Skeletal muscle tissue (tissue), 4 donors: ENCODE measurements around the gene IGDCC3. TPM values are rescaled to one million over a fixed set of nuclear protein-coding genes. Genes with fewer than 3 reads are reported as not detected.

Source experiments
- H3K27ac ChIP-seq: one replicate; pipeline ENCODE4 v1.7.0; 2013; ENCODE audit warnings: mild to moderate bottlenecking, low read depth, low read length, inconsistent platforms
- H3K27me3 ChIP-seq, 3 donors: one replicate each; pipeline ENCODE4 v1.7.0; 2013; ENCODE audit warnings: low read length in 3 of 3; ENCODE audit not compliant: control insufficient read depth in 3 of 3, insufficient read depth in 3 of 3
- H3K36me3 ChIP-seq, 3 donors: one replicate each; pipeline ENCODE4 v1.7.0; 2013; ENCODE audit warnings: low read length in 3 of 3; ENCODE audit not compliant: control insufficient read depth in 3 of 3, insufficient read depth in 3 of 3
- H3K4me1 ChIP-seq, 3 donors: one replicate each; pipeline ENCODE4 v1.7.0; 2013; ENCODE audit warnings: low read length in 3 of 3, mild to moderate bottlenecking in 3 of 3; ENCODE audit not compliant: control insufficient read depth in 3 of 3, insufficient read depth in 3 of 3
- H3K4me3 ChIP-seq, 3 donors: one replicate each; pipeline ENCODE4 v1.7.0; 2013; ENCODE audit warnings: low read length in 3 of 3
- H3K9ac ChIP-seq, 3 donors: one replicate each; pipeline ENCODE4 v1.7.0; 2013; ENCODE audit warnings: low read length in 3 of 3, mild to moderate bottlenecking in 3 of 3, moderate library complexity in 2 of 3, low read depth in 1 of 3
- H3K9me3 ChIP-seq, 3 donors: one replicate each; pipeline ENCODE4 v1.7.0; 2013; ENCODE audit warnings: low read length in 3 of 3; ENCODE audit not compliant: control insufficient read depth in 3 of 3
- total RNA-seq: library from RNA; depleted of rRNA; stranded (reverse); fragments of >200 nt; gene quantifications from one replicate; pipeline ENCODE4 v1.2.3, GENCODE V29; 2014
- donor health status: Osteomylitis.

IGDCC3 gene
- total RNA-seq, 1 donor from 2014 or later, result 1.0 TPM

DNA sequence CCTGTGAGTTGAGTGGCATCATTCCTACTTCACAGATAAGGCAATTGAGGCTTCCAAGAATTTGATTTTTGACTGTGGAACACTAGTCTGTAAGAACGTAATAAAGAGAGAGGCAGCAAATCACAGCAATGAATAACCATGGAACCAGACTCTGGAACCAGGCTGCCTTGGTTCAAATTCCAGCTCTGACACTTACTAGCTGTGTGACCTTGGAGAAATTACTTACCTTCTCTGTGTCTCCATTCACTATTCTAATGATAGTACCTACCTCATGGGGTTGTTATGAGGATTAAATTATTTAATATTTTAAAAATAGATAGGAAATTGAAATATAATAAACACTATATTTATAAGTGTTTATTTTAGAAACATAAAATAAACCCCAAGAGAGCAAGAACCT lies 12.6 kb upstream of the IGDCC3 start:
- Histone ChIP-seq H3K27me3 (peaks cover 0 to 10% (median 9%) of the 10 kb centered on the region in 3 donors), H3K4me1 (peaks cover under 1 to 6% (median 3%) of the 10 kb centered on the region in 3 donors), H3K36me3 (peaks cover 31 to 62% (median 60%) of the 10 kb centered on the region in 3 donors), H3K27ac (no peak overlapping the region), H3K9me3 (no peaks in the 10 kb centered on the region), H3K9ac (no peak overlapping the region), H3K4me3 (no peak overlapping the region)

GRCh38 chr15:65389226-65389625 lies 11.4 kb upstream of the IGDCC3 start:
- Histone ChIP-seq H3K27me3 (peaks cover 0 to 2% (median under 1%) of the 10 kb centered on the region in 3 donors), H3K27ac (no peak overlapping the region), H3K4me3 (no peak overlapping the region), H3K9ac (no peak overlapping the region), H3K4me1 (peaks cover 8 to 12% (median 11%) of the 10 kb centered on the region in 3 donors), H3K9me3 (no peaks in the 10 kb centered on the region), H3K36me3 (peaks cover 27 to 61% (median 55%) of the 10 kb centered on the region in 3 donors)

DNA sequence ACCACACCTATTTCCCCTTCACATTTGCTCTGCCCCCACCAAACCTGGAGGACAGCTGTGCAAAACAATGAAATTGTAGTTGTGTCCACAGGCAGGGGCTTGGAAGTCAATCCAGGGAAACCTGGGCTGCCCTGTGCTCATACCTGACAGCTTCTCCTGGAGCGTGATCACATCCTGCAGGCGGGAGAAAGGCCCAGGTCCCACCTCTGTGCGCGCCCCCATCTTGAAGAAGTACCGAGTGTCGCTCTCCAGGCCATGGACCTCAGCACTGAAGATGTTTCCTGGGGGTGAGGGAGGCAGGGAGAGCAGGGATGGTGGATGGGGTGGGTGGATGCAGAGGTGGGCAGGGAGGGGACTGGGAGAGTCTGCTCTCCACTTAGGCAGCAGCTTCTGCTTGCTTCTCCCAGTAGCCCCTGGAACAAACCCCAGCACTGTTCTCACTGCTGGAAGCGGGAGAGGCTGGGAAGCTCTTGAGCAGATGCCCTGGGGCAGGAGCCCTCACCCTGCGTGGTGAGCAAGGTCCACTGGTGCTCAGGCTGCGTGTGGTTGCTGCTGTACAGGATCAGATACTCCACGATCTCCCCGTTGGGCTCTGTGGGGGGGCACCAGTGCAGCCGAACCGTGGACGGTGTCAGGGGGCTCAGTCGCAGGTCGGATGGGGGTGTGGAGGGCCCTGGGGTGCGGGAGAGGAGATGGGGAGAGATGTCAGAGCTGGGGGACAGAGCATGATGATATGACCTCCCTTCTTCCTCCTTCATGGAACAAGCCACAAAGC lies 10.7 kb upstream of the IGDCC3 start:
- Histone ChIP-seq H3K36me3 (peaks cover 27 to 59% (median 59%) of the 10 kb centered on the region in 3 donors), H3K27me3 (no peaks in the 10 kb centered on the region)

GRCh38 chr15:65386886-65387285 lies 9.1 kb upstream of the IGDCC3 start:
- peaks cover 25 to 63% (median 52%) of the 10 kb centered on the region in 3 donors for H3K36me3 ChIP-seq
- no peak overlapping the region for H3K27ac ChIP-seq

More for the DNA sequence above, 10.7 kb upstream of the IGDCC3 start:
- H3K27ac ChIP-seq, result no peak overlapping the region
- H3K4me3 ChIP-seq, result no peak overlapping the region
- H3K9ac ChIP-seq, result no peak overlapping the region
- no peaks in the 10 kb centered on the region for H3K9me3 ChIP-seq
- peaks cover 8 to 12% (median 11%) of the 10 kb centered on the region in 3 donors for H3K4me1 ChIP-seq

DNA sequence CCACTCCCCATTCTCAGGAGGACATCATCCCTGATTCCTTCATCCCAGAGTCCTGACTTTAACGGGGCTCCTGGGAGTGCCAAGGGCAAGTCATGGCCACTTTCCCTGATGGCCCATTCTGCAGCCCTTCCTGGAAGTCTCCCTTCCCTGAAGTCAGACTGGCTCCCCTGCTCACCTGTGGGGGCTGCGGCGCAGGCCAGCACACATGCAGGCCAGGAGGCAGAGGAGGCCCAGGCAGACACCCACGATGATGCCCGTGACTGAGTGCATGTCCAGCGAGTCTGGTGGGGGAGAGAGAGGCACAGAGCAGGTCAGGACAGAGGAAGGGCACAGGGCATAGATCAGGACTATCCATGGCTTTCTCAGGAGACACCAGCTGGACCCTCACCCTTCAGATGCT lies 8.6 kb upstream of the IGDCC3 start:
- no peaks in the 10 kb centered on the region for H3K9me3 ChIP-seq
- peaks cover 8 to 12% (median 11%) of the 10 kb centered on the region in 3 donors for H3K4me1 ChIP-seq
- H3K27ac ChIP-seq, result no peak overlapping the region
- H3K4me3 ChIP-seq, result no peak overlapping the region
- H3K9ac ChIP-seq, result no peak overlapping the region
- peaks cover 25 to 58% (median 51%) of the 10 kb centered on the region in 3 donors for H3K36me3 ChIP-seq
- H3K27me3 ChIP-seq, result peaks cover 0 to 3% (median 0%) of the 10 kb centered on the region in 3 donors

More at GRCh38 chr15:65386886-65387285, 9.1 kb upstream of the IGDCC3 start:
- Histone ChIP-seq H3K27me3 (peaks cover 0 to 3% (median 0%) of the 10 kb centered on the region in 3 donors), H3K9me3 (no peaks in the 10 kb centered on the region), H3K4me3 (no peak overlapping the region), H3K4me1 (peaks cover 8 to 12% (median 11%) of the 10 kb centered on the region in 3 donors), H3K9ac (no peak overlapping the region)

DNA sequence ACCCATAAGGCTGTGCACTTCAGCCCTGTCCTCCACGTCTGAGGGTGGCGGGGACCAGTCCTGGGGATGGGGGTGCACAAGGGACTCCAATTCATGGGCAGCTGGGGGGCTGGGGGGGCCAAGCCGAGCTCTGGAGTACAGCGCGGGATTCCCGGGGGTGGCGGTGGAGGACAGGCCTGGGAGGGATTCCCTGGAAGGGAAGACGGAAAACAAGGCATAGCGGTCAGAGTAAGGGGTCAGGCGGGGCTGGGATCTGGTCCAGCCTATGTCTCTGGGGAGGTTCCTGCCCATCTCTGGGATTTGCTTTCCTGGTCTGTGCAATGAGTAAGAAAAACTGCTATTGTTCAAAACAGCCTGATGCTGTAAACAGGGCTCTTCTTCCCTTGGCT lies 8.1 kb upstream of the IGDCC3 start:
- Histone ChIP-seq H3K27ac (no peak overlapping the region), H3K36me3 (peaks cover 23 to 54% (median 48%) of the 10 kb centered on the region in 3 donors), H3K9ac (no peak overlapping the region), H3K4me3 (no peak overlapping the region), H3K9me3 (no peaks in the 10 kb centered on the region), H3K27me3 (peaks cover 0 to 3% (median 0%) of the 10 kb centered on the region in 3 donors), H3K4me1 (peaks cover 8 to 12% (median 11%) of the 10 kb centered on the region in 3 donors)

GRCh38 chr15:65384895-65385869 lies 7.4 kb upstream of the IGDCC3 start:
- Histone ChIP-seq H3K27me3 (peaks cover 0 to 5% (median 0%) of the 10 kb centered on the region in 3 donors), H3K4me1 (peaks cover 8 to 12% (median 11%) of the 10 kb centered on the region in 3 donors), H3K36me3 (peaks cover 23 to 52% (median 44%) of the 10 kb centered on the region in 3 donors), H3K9ac (peak overlapping the region in 1 of 3 donors; percentile 33), H3K27ac (no peak overlapping the region), H3K9me3 (no peaks in the 10 kb centered on the region), H3K4me3 (peak overlapping the region; percentile 25 to 51 (median 49))

GRCh38 chr15:65384505-65384894 lies 6.7 kb upstream of the IGDCC3 start:
- Histone ChIP-seq H3K27me3 (peaks cover 0 to 5% (median 3%) of the 10 kb centered on the region in 3 donors), H3K4me3 (no peak overlapping the region), H3K9me3 (no peaks in the 10 kb centered on the region), H3K36me3 (peaks cover 17 to 45% (median 38%) of the 10 kb centered on the region in 3 donors), H3K9ac (no peak overlapping the region), H3K27ac (no peak overlapping the region), H3K4me1 (peaks cover 8 to 12% (median 11%) of the 10 kb centered on the region in 3 donors)

DNA sequence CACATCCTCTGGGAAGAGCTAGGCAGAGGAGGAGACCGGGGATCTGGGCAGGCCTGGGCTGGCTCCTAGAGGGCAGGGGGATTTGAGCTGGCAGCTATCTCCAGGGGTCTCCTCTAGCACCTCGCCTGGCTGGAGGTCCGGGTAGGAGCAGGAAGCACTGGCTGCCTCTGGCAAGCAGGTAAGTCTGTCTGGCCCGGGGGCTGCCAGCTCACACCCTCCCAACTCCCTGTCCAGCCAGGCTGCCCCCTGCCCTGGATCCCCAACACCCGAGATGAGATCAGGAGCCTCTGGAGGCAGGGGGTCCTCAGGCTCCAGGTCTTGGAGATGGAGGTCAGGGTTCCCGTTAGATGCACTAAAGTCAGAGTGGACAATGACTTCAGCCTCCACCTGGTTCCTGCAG lies 6.2 kb upstream of the IGDCC3 start:
- Histone ChIP-seq H3K27me3 (peaks cover 0 to 5% (median 3%) of the 10 kb centered on the region in 3 donors), H3K27ac (no peak overlapping the region), H3K36me3 (peaks cover 16 to 40% (median 33%) of the 10 kb centered on the region in 3 donors), H3K4me1 (peaks cover 8 to 12% (median 11%) of the 10 kb centered on the region in 3 donors), H3K9ac (no peak overlapping the region), H3K4me3 (no peak overlapping the region), H3K9me3 (no peaks in the 10 kb centered on the region)
